Panc1 (cell line): ENCODE results near the gene PEX19. TPM values are rescaled to one million over a fixed set of nuclear protein-coding genes. Genes with fewer than 3 reads are reported as not detected.

ENCODE experiments used
- ATAC-seq: fragments of 200-7000 bp; cut with Tn5 transposase; 2 replicates; pipeline ENCODE4 v1.9.1; 2020; ENCODE audit warnings: mild to moderate bottlenecking, moderate library complexity
- BruUV-seq: library from RNA; stranded (reverse); fragments of 400-500 nt; replicated peaks from 2 replicates; lab custom pipeline; 2021; lab: Mats Ljungman, UMichigan
- CTCF ChIA-PET: fragments of 300-600 bp; sonication (Branson Sonifier 250); formaldehyde crosslinking; loops from one replicate; lab custom pipeline; 2022; ENCODE audit warnings: antibody characterized with exemption; lab: Charles Lee
- POLR2A ChIA-PET: fragments of 300-600 bp; sonication (Branson Sonifier 250); formaldehyde crosslinking; loops from one replicate; lab custom pipeline; 2022; ENCODE audit warnings: antibody characterized with exemption; lab: Charles Lee
- DNase-seq: peaks from one replicate; pipeline ENCODE4 v3.0.0-alpha.2; 2010; ENCODE audit warnings: low read depth, low spot score
- H3K27ac ChIP-seq: 2 replicates; pipeline ENCODE4 v1.5.1; 2011; ENCODE audit warnings: mild to moderate bottlenecking, low read length, inconsistent platforms
- H3K27me3 ChIP-seq: fragments of 200-500 bp; sonication (Bioruptor generic); 2 replicates; pipeline ENCODE4 v1.6.0; 2014; ENCODE audit warnings: low read length, inconsistent platforms; ENCODE audit not compliant: control insufficient read depth, insufficient read depth
- H3K36me3 ChIP-seq: fragments of 200-500 bp; sonication (Bioruptor generic); 2 replicates; pipeline ENCODE4 v1.5.1; 2014; ENCODE audit warnings: inconsistent platforms, mild to moderate bottlenecking, low read length, moderate library complexity; ENCODE audit not compliant: control insufficient read depth, insufficient read depth
- H3K4me1 ChIP-seq: 2 replicates; pipeline ENCODE4 v1.5.1; 2011; ENCODE audit warnings: inconsistent platforms, mild to moderate bottlenecking, low read length, moderate library complexity; ENCODE audit not compliant: control insufficient read depth, insufficient read depth
- H3K4me3 ChIP-seq, 2 experiments: 2 replicates each; pipeline ENCODE4 v1.5.1; 2011 to 2012; ENCODE audit warnings: low read depth in 2 of 2, low read length in 2 of 2, mild to moderate bottlenecking in 2 of 2, inconsistent platforms in 1 of 2, moderate library complexity in 1 of 2
- H3K9me3 ChIP-seq: fragments of 200-500 bp; sonication (Bioruptor generic); 2 replicates; pipeline ENCODE4 v1.5.1; 2014; ENCODE audit warnings: low read depth, mild to moderate bottlenecking, inconsistent platforms, low read length, moderate library complexity; ENCODE audit not compliant: control insufficient read depth, insufficient read depth
- POLR2AphosphoS5 ChIP-seq: IDR thresholded peaks from 2 replicates; pipeline ENCODE4 v1.6.1; 2012; ENCODE audit warnings: mild to moderate bottlenecking, low read depth, low read length, moderate library complexity
- SIN3A ChIP-seq: IDR thresholded peaks from 2 replicates; pipeline ENCODE4 v1.6.1; 2012; ENCODE audit warnings: low read depth, mild to moderate bottlenecking, low read length, moderate library complexity, borderline replicate concordance; ENCODE audit not compliant: insufficient read depth
- TCF7L2 ChIP-seq: IDR thresholded peaks from 2 replicates; pipeline ENCODE4 v1.6.1; 2011; ENCODE audit warnings: mild to moderate bottlenecking, low read depth, low read length, inconsistent platforms
- in situ Hi-C: cut with HindIII; loops from 2 replicates; pipeline ENCODE4 v1.10.0; 2016; ENCODE audit warnings: low sequenced_read_pairs, low pct_unique_long_range_greater_than_20kb
- intact Hi-C: fragments of 100-400 bp; cut with micrococcal nuclease; formaldehyde crosslinking; loops from one replicate; pipeline ENCODE4 v1.10.0; 2022; ENCODE audit not compliant: unreplicated experiment
- total RNA-seq: library from RNA; stranded (reverse); gene quantifications from one replicate; pipeline ENCODE4 v1.2.1, GENCODE V29; 2021; ENCODE audit not compliant: unreplicated experiment
- TF ChIP-seq, protein P1 (sequence below): fragments of 450-650 bp; IDR thresholded peaks from 2 replicates; pipeline ENCODE4 v1.5.1; 2017; ENCODE audit warnings: mild to moderate bottlenecking
- TF ChIP-seq, protein P2 (sequence below), 2 experiments: IDR thresholded peaks; 2 replicates each; pipeline ENCODE4 v1.6.1; 2011 to 2012; ENCODE audit warnings: low read depth in 2 of 2, control low read depth in 1 of 2, low read length in 1 of 2, mild to moderate bottlenecking in 1 of 2, moderate library complexity in 1 of 2; ENCODE audit not compliant: insufficient read depth in 1 of 2

PEX19 gene
- total RNA-seq, 1 experiment from 2014 or later = 55.1 TPM

DNA sequence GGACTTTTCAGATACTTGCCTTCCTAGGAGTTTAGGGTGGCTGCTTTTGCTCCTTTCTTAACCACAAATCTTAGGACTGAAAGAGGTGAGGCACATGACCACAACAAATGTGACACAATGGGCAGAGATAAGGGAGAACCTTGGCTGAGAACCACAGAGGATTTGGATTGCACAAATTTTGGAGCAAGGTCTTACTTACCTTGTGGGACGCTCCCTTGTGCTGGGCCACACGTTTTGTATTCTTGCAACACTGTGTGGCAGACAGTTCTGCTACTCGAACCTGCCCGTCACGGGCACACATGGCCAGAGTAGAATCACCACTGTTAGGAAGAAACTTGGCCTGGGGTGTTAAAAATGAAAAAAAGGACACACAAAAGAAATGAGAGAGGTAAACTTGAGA, 46.5 kb downstream of the PEX19 start:
- ChIA-PET POLR2A (no interaction called here), CTCF (interaction anchor here (0.6 to 1.4 kb wide), 2 partner anchors 45 to 137 kb away, joined by 4 to 5 read pairs; no protein-coding TSS in a partner anchor)
- Histone ChIP-seq H3K27ac (no peak overlapping the region), H3K9me3 (no peaks in the 10 kb centered on the region), H3K4me1 (no peaks in the 10 kb centered on the region), H3K36me3 (peaks cover 38% of the 10 kb centered on the region), H3K27me3 (no peaks in the 10 kb centered on the region), H3K4me3 (no peak overlapping the region)
- in situ Hi-C loops = no loop called here
- DNase-seq (no peak), ATAC-seq (no peak)
- intact Hi-C loops = no loop called here
- TF ChIP-seq, protein P1, sequence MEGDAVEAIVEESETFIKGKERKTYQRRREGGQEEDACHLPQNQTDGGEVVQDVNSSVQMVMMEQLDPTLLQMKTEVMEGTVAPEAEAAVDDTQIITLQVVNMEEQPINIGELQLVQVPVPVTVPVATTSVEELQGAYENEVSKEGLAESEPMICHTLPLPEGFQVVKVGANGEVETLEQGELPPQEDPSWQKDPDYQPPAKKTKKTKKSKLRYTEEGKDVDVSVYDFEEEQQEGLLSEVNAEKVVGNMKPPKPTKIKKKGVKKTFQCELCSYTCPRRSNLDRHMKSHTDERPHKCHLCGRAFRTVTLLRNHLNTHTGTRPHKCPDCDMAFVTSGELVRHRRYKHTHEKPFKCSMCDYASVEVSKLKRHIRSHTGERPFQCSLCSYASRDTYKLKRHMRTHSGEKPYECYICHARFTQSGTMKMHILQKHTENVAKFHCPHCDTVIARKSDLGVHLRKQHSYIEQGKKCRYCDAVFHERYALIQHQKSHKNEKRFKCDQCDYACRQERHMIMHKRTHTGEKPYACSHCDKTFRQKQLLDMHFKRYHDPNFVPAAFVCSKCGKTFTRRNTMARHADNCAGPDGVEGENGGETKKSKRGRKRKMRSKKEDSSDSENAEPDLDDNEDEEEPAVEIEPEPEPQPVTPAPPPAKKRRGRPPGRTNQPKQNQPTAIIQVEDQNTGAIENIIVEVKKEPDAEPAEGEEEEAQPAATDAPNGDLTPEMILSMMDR = no peak
- TF ChIP-seq TCF7L2 = no peak
- BruUV-seq = no TSS peak

GRCh38 chr1:160237558-160237957, 47.4 kb downstream of the PEX19 start:
- Histone ChIP-seq H3K4me3 (no peak overlapping the region), H3K27me3 (no peaks in the 10 kb centered on the region), H3K4me1 (no peaks in the 10 kb centered on the region), H3K36me3 (peaks cover 36% of the 10 kb centered on the region), H3K27ac (no peak overlapping the region), H3K9me3 (no peaks in the 10 kb centered on the region)
- ChIA-PET POLR2A (no interaction called here), CTCF (no interaction called here)
- intact Hi-C loops = no loop called here
- DNase-seq (no peak), ATAC-seq (no peak)
- in situ Hi-C loops = no loop called here
- TF ChIP-seq SIN3A (no peak), TCF7L2 (no peak), POLR2AphosphoS5 (no peak)
- TF ChIP-seq, protein P2, sequence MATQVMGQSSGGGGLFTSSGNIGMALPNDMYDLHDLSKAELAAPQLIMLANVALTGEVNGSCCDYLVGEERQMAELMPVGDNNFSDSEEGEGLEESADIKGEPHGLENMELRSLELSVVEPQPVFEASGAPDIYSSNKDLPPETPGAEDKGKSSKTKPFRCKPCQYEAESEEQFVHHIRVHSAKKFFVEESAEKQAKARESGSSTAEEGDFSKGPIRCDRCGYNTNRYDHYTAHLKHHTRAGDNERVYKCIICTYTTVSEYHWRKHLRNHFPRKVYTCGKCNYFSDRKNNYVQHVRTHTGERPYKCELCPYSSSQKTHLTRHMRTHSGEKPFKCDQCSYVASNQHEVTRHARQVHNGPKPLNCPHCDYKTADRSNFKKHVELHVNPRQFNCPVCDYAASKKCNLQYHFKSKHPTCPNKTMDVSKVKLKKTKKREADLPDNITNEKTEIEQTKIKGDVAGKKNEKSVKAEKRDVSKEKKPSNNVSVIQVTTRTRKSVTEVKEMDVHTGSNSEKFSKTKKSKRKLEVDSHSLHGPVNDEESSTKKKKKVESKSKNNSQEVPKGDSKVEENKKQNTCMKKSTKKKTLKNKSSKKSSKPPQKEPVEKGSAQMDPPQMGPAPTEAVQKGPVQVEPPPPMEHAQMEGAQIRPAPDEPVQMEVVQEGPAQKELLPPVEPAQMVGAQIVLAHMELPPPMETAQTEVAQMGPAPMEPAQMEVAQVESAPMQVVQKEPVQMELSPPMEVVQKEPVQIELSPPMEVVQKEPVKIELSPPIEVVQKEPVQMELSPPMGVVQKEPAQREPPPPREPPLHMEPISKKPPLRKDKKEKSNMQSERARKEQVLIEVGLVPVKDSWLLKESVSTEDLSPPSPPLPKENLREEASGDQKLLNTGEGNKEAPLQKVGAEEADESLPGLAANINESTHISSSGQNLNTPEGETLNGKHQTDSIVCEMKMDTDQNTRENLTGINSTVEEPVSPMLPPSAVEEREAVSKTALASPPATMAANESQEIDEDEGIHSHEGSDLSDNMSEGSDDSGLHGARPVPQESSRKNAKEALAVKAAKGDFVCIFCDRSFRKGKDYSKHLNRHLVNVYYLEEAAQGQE (IDR thresholded peaks at IDR 0.05; ENCODE audit: insufficient read depth in 1 of 2, low read depth in 2 of 2, low read length in 1 of 2) = no peak
- TF ChIP-seq, protein P1 = no peak
- BruUV-seq = no TSS peak
